K562 (cell line): Measurements from ENCODE around the gene SYMPK. TPM values are rescaled to one million over a fixed set of nuclear protein-coding genes. Genes with fewer than 3 reads are reported as not detected.
A peak's percentile ranks its signal among the peaks of the same experiment; 100 is the strongest.

ENCODE experiments used
- ATAC-seq: fragments of 200-7000 bp; cut with Tn5 transposase; 3 replicates; pipeline ENCODE4 v1.9.1; 2020; ENCODE audit warnings: moderate library complexity
- BruUV-seq: library from RNA; stranded (reverse); fragments of 400-500 nt; replicated peaks from 2 replicates; lab custom pipeline; 2021; lab: Mats Ljungman, UMichigan
- CTCF ChIA-PET: fragments of 300-600 bp; formaldehyde crosslinking; extraction: SDS; loops from one replicate; lab custom pipeline; 2021; ENCODE audit warnings: low intra/inter-chr PET ratio; lab: Yijun Ruan, JAX
- POLR2A ChIA-PET: fragments of 300-600, 350-650 bp; sonication (Branson Sonifier 250); formaldehyde crosslinking; extraction: SDS; loops from one replicate; lab custom pipeline; 2021; ENCODE audit warnings: antibody characterized with exemption, inconsistent platforms; lab: Yijun Ruan, JAX
- DNase-seq, 4 experiments: peaks; one replicate each; pipeline versions ENCODE4 v3.0.0 to v3.0.0-alpha.2; 2011 to 2018; ENCODE audit warnings: low spot score in 3 of 4, mixed read lengths in 3 of 4; ENCODE audit errors: extremely low read depth in 1 of 4
- FAIRE-seq: peaks from 2 replicates; lab custom pipeline; 2011; peaks lifted over from hg19 to GRCh38; lab: Jason Lieb, UNC
- H2AFZ ChIP-seq: 2 replicates; pipeline ENCODE4 v1.6.0; 2011; ENCODE audit warnings: low read depth, low read length, control low read depth, inconsistent platforms
- H3K27ac ChIP-seq: fragments of 200-600 bp; 3 replicates; pipeline ENCODE4 v1.8.0; 2011; ENCODE audit warnings: low read depth, mild to moderate bottlenecking, control low read depth, inconsistent platforms, low read length, moderate library complexity, mixed read lengths; ENCODE audit errors: extremely low read depth
- H3K27me3 ChIP-seq, 2 experiments: fragments of 300-600 bp in 1 of 2; 2 replicates in 1 of 2; 3 replicates in 1 of 2; pipeline versions ENCODE4 v1.6.0 to v1.8.0; 2011; ENCODE audit warnings: inconsistent platforms in 2 of 2, low read length in 2 of 2, mild to moderate bottlenecking in 1 of 2, mixed read lengths in 1 of 2, moderate library complexity in 1 of 2; ENCODE audit not compliant: control insufficient read depth in 2 of 2, insufficient read depth in 2 of 2
- H3K36me3 ChIP-seq: fragments of 300-600 bp; 3 replicates; pipeline ENCODE4 v1.8.0; 2011; ENCODE audit warnings: mild to moderate bottlenecking, low read length, inconsistent platforms; ENCODE audit not compliant: control insufficient read depth, insufficient read depth
- H3K4me1 ChIP-seq, 2 experiments: fragments of 200-600 bp in 1 of 2; replicated peaks in 1 of 2; 2 replicates in 1 of 2; 3 replicates in 1 of 2; pipeline versions ENCODE4 v1.5.1 to v1.8.0; 2011; ENCODE audit warnings: inconsistent platforms in 2 of 2, low read length in 2 of 2, mild to moderate bottlenecking in 1 of 2, mixed read lengths in 1 of 2, moderate library complexity in 1 of 2; ENCODE audit not compliant: control insufficient read depth in 2 of 2, insufficient read depth in 2 of 2
- H3K4me2 ChIP-seq: 2 replicates; pipeline ENCODE4 v1.6.1; 2011; ENCODE audit warnings: low read length, control low read depth, inconsistent platforms, mixed read lengths; ENCODE audit not compliant: insufficient read depth
- H3K4me3 ChIP-seq: fragments of 200-600 bp; sonication (generic), shearing (Covaris generic); 2 replicates; pipeline ENCODE4 v1.5.1; 2016; ENCODE audit warnings: control low read depth, inconsistent platforms
- H3K79me2 ChIP-seq: fragments of 200-600 bp; 3 replicates; pipeline ENCODE4 v1.8.0; 2011; ENCODE audit warnings: low read length, inconsistent platforms; ENCODE audit not compliant: control insufficient read depth, insufficient read depth
- H3K9ac ChIP-seq, 2 experiments: 2 replicates each; pipeline versions ENCODE4 v1.6.0 to v1.6.1; 2011; ENCODE audit warnings: low read depth in 2 of 2, low read length in 2 of 2, control low read depth in 1 of 2, inconsistent platforms in 1 of 2, mild to moderate bottlenecking in 1 of 2, mixed read lengths in 1 of 2; ENCODE audit not compliant: insufficient read depth in 1 of 2
- H3K9me1 ChIP-seq: one replicate; pipeline ENCODE4 v1.6.0; 2011; ENCODE audit warnings: inconsistent platforms, mild to moderate bottlenecking, low read length, moderate library complexity; ENCODE audit not compliant: control insufficient read depth, insufficient read depth
- H3K9me3 ChIP-seq: replicated peaks from 2 replicates; pipeline ENCODE4 v1.5.1; 2011; ENCODE audit warnings: low read depth, low read length, inconsistent platforms; ENCODE audit not compliant: control insufficient read depth, insufficient read depth
- H4K20me1 ChIP-seq: replicated peaks from 2 replicates; pipeline ENCODE4 v1.6.1; 2011; ENCODE audit warnings: low read length, inconsistent platforms, mixed read lengths; ENCODE audit not compliant: control insufficient read depth, insufficient read depth
- BRF2 ChIP-seq: IDR thresholded peaks from 3 replicates; pipeline ENCODE4 v1.6.1; 2011; ENCODE audit warnings: borderline replicate concordance, mild to moderate bottlenecking; ENCODE audit not compliant: insufficient read length, insufficient read depth
- FOXP4 ChIP-seq: sonication (generic); formaldehyde crosslinking; IDR thresholded peaks from 2 replicates; pipeline ENCODE4 v1.8.0; 2022; ENCODE audit warnings: mild to moderate bottlenecking, missing genetic modification reagents, borderline replicate concordance
- POLR2G ChIP-seq: fragments of 200-400 bp; formaldehyde crosslinking; IDR thresholded peaks from 2 replicates; pipeline ENCODE4 v1.6.1; 2017; ENCODE audit warnings: low read depth, mild to moderate bottlenecking, antibody characterized with exemption, low read length, moderate library complexity
- ZBTB33 ChIP-seq: sonication (generic); formaldehyde crosslinking; IDR thresholded peaks from 2 replicates; pipeline ENCODE4 v1.8.1; 2023; ENCODE audit warnings: mild to moderate bottlenecking, missing genetic modification reagents
- WGBS: fragments of 100-300 bp; shearing (Covaris generic); methylation state at CpG from one replicate; pipeline ENCODE4 v1.1.6; 2016; ENCODE audit warnings: low coverage, mixed read lengths; ENCODE audit not compliant: insufficient coverage; ENCODE audit errors: missing lambda C conversion rate; 5-methylcytosine and 5-hydroxymethylcytosine counted together
- in situ Hi-C: fragments of 300-500 bp; cut with MboI; formaldehyde crosslinking; loops from 4 replicates; pipeline ENCODE4 v1.15.0; 2018; ENCODE audit warnings: inconsistent platforms, mixed read lengths
- intact Hi-C: fragments of 100-400 bp; cut with micrococcal nuclease; formaldehyde crosslinking; loops from 2 replicates; pipeline ENCODE4 v1.14.2; 2022
- polyA plus RNA-seq, 8 experiments: library from polyadenylated mRNA; depleted of rRNA in 4 of 8; stranded (reverse) in 5 of 8; unstranded in 3 of 8; fragments of >200 nt; fragmentation: Nextera tagmentation in 2 of 8; fragmentation: Illumina TruSeq in 1 of 8; extraction: Ambion mirVana in 2 of 8; extraction: Trizol in 1 of 8; gene quantifications; 2 replicates each; pipeline versions ENCODE4 v1.2.1 to v1.2.3, GENCODE V29; 2011 to 2014; ENCODE audit warnings: inconsistent platforms in 1 of 8, missing spikeins in 1 of 8
- total RNA-seq, 7 experiments: library from RNA; depleted of rRNA in 6 of 7; stranded (reverse); fragments of >200 nt in 6 of 7; fragmentation: Illumina TruSeq in 2 of 7; extraction: Trizol in 2 of 7; gene quantifications; 2 replicates each; pipeline versions ENCODE4 v1.2.1 to v1.2.3, GENCODE V29; 2011 to 2021; ENCODE audit warnings: low replicate concordance in 1 of 7

The SYMPK gene
- total and polyA plus RNA-seq, 9 of the 15 experiments (the other 6 are each of a cell fraction or from before 2014, with no cell fraction given): 0.73 to 95.5 (median 58.4) TPM

- H3K27ac ChIP-seq: no peak overlapping the region
- H3K9me1 ChIP-seq: peaks cover 7% of the 10 kb centered on the region
- ATAC-seq: no peak
- no peak for TF ChIP-seq ZBTB33 (CRISPR knock-in tag)
- TF ChIP-seq POLR2G: peak; percentile 56; the same call in 1 of the 2 replicates
- no peak for TF ChIP-seq BRF2
- TF ChIP-seq FOXP4: no peak
- TF ChIP-seq, all 486 proteins: peak for 1
- H3K4me3 ChIP-seq: no peak overlapping the region
- WGBS: 91% methylated on average over 11 of the region's 12 CpGs
- peaks cover 0 to 16% of the 10 kb centered on the region in 2 experiments; a peak in 1 of 5 replicates for H3K4me1 ChIP-seq
- in situ Hi-C loops: no loop called here
- ChIA-PET POLR2A (interaction anchor here (0.6 to 1.3 kb wide), 3 partner anchors 11 to 68 kb away, joined by 3 to 4 read pairs (median 3); no protein-coding TSS in a partner anchor), CTCF (no interaction called here)
- FAIRE-seq (no peak), DNase-seq (no peak)
- no peak overlapping the region for H2AFZ ChIP-seq
- H3K9ac ChIP-seq: peak overlapping the region in 1 of 2 experiments; percentile 32; a peak in 2 of 4 replicates
- H3K36me3 ChIP-seq: peaks cover 84% of the 10 kb centered on the region; the same call in 2 of the 3 replicates
- BruUV-seq: no TSS peak
- 0 out of 2 replicates have a peak, but pooled peaks cover 13% of the 10 kb centered on the region for H4K20me1 ChIP-seq
- H3K4me2 ChIP-seq: no peak overlapping the region
- H3K79me2 ChIP-seq: no peaks in the 10 kb centered on the region
- no peaks in the 10 kb centered on the region for H3K27me3 ChIP-seq
- no peaks in the 10 kb centered on the region for H3K9me3 ChIP-seq
- intact Hi-C loops: no loop called here
These were observed 39.8 kb downstream of the SYMPK start for GRCh38 chr19:45823182-45823581.
